Activated naive CD8-positive, alpha-beta T cell treated with anti-CD3 and anti-CD28 coated beads for 36 hours (primary cell): Measurements from ENCODE around the gene ELP6. TPM values are rescaled to one million over a fixed set of nuclear protein-coding genes. Genes with fewer than 3 reads are reported as not detected.
"Not testable (repeated sequence)": the region's sequence is repeated elsewhere in the genome, so short reads cannot be mapped to it uniquely, and the experiment has no call there.

ENCODE experiments used
- DNase-seq: peaks from one replicate; pipeline ENCODE4 v3.0.0; 2021
- H3K27ac Mint-ChIP-seq: one replicate; pipeline ENCODE4 v1.8.0; 2022; ENCODE audit warnings: mild to moderate bottlenecking, moderate library complexity, mixed read lengths
- H3K27me3 Mint-ChIP-seq: one replicate; pipeline ENCODE4 v1.8.0; 2022; ENCODE audit warnings: mild to moderate bottlenecking, mixed read lengths
- H3K36me3 Mint-ChIP-seq: one replicate; pipeline ENCODE4 v1.8.0; 2021; ENCODE audit warnings: mild to moderate bottlenecking, mixed read lengths
- H3K4me1 Mint-ChIP-seq: one replicate; pipeline ENCODE4 v1.8.0; 2021; ENCODE audit warnings: mixed read lengths
- H3K4me3 Mint-ChIP-seq: one replicate; pipeline ENCODE4 v1.8.0; 2022; ENCODE audit warnings: mild to moderate bottlenecking, moderate library complexity, mixed read lengths
- H3K9me3 Mint-ChIP-seq: one replicate; pipeline ENCODE4 v1.8.0; 2022; ENCODE audit warnings: mixed read lengths
- total RNA-seq, 2 experiments: library from RNA; stranded (reverse); gene quantifications; one replicate each; pipeline ENCODE4 v1.2.3, GENCODE V29; 2021

ELP6 gene
- total RNA-seq, 2 experiments from 2014 or later, result 49.2 to 51.4 TPM

DNA sequence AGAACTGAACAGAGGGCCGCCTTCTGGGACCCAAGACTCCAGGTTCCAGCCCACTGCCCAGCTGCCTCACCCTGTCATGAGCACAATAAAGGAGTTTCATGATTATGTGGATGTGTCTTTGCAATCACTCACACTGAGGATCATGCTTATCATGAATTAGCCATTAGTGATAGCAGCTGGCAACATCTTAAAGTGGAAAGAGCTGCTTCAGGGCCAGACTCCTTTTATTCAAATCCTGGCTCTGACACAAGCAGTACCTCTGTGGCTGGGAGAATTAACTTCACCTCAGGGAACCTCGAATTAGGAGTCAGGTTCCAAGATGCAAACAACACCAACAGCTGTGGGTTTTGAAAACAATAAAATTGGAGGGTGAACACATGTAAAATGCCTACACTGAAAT is 31.1 kb downstream of the ELP6 start:
- DNase-seq, result no peak
- H3K36me3 Mint-ChIP-seq, result no peaks in the 10 kb centered on the region
- H3K27me3 Mint-ChIP-seq, result no peaks in the 10 kb centered on the region
- no peak overlapping the region for H3K4me3 Mint-ChIP-seq
- no peaks in the 10 kb centered on the region for H3K4me1 Mint-ChIP-seq
- no peak overlapping the region for H3K27ac Mint-ChIP-seq
- H3K9me3 Mint-ChIP-seq, result no peaks in the 10 kb centered on the region

GRCh38 chr3:47481763-47482162 is 31.7 kb downstream of the ELP6 start:
- H3K27ac Mint-ChIP-seq, H3K9me3 Mint-ChIP-seq, H3K4me1 Mint-ChIP-seq, H3K4me3 Mint-ChIP-seq, DNase-seq, H3K27me3 Mint-ChIP-seq, H3K36me3 Mint-ChIP-seq: not testable (repeated sequence)

GRCh38 chr3:47480267-47480666 is 33.2 kb downstream of the ELP6 start:
- not testable (repeated sequence) for H3K4me3 Mint-ChIP-seq, H3K9me3 Mint-ChIP-seq, H3K36me3 Mint-ChIP-seq, H3K4me1 Mint-ChIP-seq, H3K27me3 Mint-ChIP-seq, DNase-seq, H3K27ac Mint-ChIP-seq

GRCh38 chr3:47479826-47480160 is 33.7 kb downstream of the ELP6 start:
- Mint-ChIP-seq H3K4me3 (no peak overlapping the region), H3K36me3 (peaks cover 5% of the 10 kb centered on the region), H3K27ac (no peak overlapping the region), H3K4me1 (peaks cover 7% of the 10 kb centered on the region), H3K9me3 (no peaks in the 10 kb centered on the region), H3K27me3 (no peaks in the 10 kb centered on the region)
- DNase-seq, result no peak

GRCh38 chr3:47478022-47478421 is 35.5 kb downstream of the ELP6 start:
- Mint-ChIP-seq H3K36me3 (peaks cover 8% of the 10 kb centered on the region), H3K27ac (no peak overlapping the region)

GRCh38 chr3:47476644-47477199 is 36.8 kb downstream of the ELP6 start:
- peaks cover 12% of the 10 kb centered on the region for H3K36me3 Mint-ChIP-seq
- no peaks in the 10 kb centered on the region for H3K27me3 Mint-ChIP-seq
- peaks cover 23% of the 10 kb centered on the region for H3K4me1 Mint-ChIP-seq
- no peaks in the 10 kb centered on the region for H3K9me3 Mint-ChIP-seq
- H3K27ac Mint-ChIP-seq, result peak overlapping the region; percentile 70
- peak overlapping the region; percentile 84 for H3K4me3 Mint-ChIP-seq
- no peak for DNase-seq

More at GRCh38 chr3:47478022-47478421, 35.5 kb downstream of the ELP6 start:
- H3K9me3 Mint-ChIP-seq, result no peaks in the 10 kb centered on the region
- no peak for DNase-seq
- H3K4me1 Mint-ChIP-seq, result peaks cover 19% of the 10 kb centered on the region
- H3K27me3 Mint-ChIP-seq, result no peaks in the 10 kb centered on the region
- no peak overlapping the region for H3K4me3 Mint-ChIP-seq

DNA sequence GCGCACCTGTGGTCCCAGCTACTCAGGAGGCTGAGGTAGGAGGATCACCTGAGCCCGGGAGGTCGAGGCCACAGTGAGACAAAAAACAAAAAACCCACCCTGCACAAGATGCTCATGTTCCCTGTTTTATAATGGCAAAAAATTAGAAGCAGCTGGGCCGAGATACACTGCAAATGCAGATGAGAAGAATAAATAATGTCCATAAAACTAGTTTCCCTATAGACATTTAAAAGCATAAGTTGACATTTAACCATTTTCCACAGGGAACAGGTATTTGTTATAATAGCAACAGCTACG is 37.2 kb downstream of the ELP6 start:
- peak overlapping the region; percentile 84 for H3K4me3 Mint-ChIP-seq
- no peaks in the 10 kb centered on the region for H3K9me3 Mint-ChIP-seq
- peak overlapping the region; percentile 88 for H3K27ac Mint-ChIP-seq
- DNase-seq, result no peak
- H3K27me3 Mint-ChIP-seq, result no peaks in the 10 kb centered on the region
- H3K4me1 Mint-ChIP-seq, result peaks cover 23% of the 10 kb centered on the region
- H3K36me3 Mint-ChIP-seq, result peaks cover 12% of the 10 kb centered on the region

- peak; percentile 94 for DNase-seq
- peaks cover 15% of the 10 kb centered on the region for H3K36me3 Mint-ChIP-seq
- no peaks in the 10 kb centered on the region for H3K27me3 Mint-ChIP-seq
- peak within 1 kb of the TSS; percentile 88 for H3K27ac Mint-ChIP-seq
- H3K4me3 Mint-ChIP-seq, result peak within 1 kb of the TSS; percentile 99
- peaks cover 25% of the 10 kb centered on the region for H3K4me1 Mint-ChIP-seq
- H3K9me3 Mint-ChIP-seq, result no peaks in the 10 kb centered on the region
Observed at GRCh38 chr3:47475570-47476329, 37.8 kb downstream of the ELP6 start, which contains the start of gene SCAP. Gene SCAP, minus strand, starts transcription at chr3:47475941. Its CDS starts 32,948 bp downstream, at chr3:47442993.

GRCh38 chr3:47475029-47475569 is 38.4 kb downstream of the ELP6 start:
- Mint-ChIP-seq H3K27ac (peak overlapping the region; percentile 85), H3K36me3 (peaks cover 15% of the 10 kb centered on the region), H3K4me3 (peak overlapping the region; percentile 99), H3K27me3 (no peaks in the 10 kb centered on the region), H3K9me3 (no peaks in the 10 kb centered on the region), H3K4me1 (peaks cover 25% of the 10 kb centered on the region)
- no peak for DNase-seq

GRCh38 chr3:47473391-47473790 is 40.1 kb downstream of the ELP6 start:
- H3K27me3 Mint-ChIP-seq, result no peaks in the 10 kb centered on the region
- peak overlapping the region; percentile 15 for H3K27ac Mint-ChIP-seq
- peak overlapping the region; percentile 59 for H3K4me3 Mint-ChIP-seq
- DNase-seq, result no peak
- H3K9me3 Mint-ChIP-seq, result peaks cover 1% of the 10 kb centered on the region
- peaks cover 27% of the 10 kb centered on the region for H3K4me1 Mint-ChIP-seq
- peaks cover 24% of the 10 kb centered on the region for H3K36me3 Mint-ChIP-seq

- peaks cover 47% of the 10 kb centered on the region for H3K36me3 Mint-ChIP-seq
- H3K4me1 Mint-ChIP-seq, result peaks cover 29% of the 10 kb centered on the region
- H3K27me3 Mint-ChIP-seq, result no peaks in the 10 kb centered on the region
- DNase-seq, result no peak
- H3K27ac Mint-ChIP-seq, result no peak overlapping the region
- peaks cover 7% of the 10 kb centered on the region for H3K9me3 Mint-ChIP-seq
- no peak overlapping the region for H3K4me3 Mint-ChIP-seq
Observed at GRCh38 chr3:47469616-47470015, 43.9 kb downstream of the ELP6 start.

GRCh38 chr3:47468315-47468714 is 45.2 kb downstream of the ELP6 start:
- DNase-seq, H3K9me3 Mint-ChIP-seq, H3K27me3 Mint-ChIP-seq, H3K4me3 Mint-ChIP-seq, H3K27ac Mint-ChIP-seq: not testable (repeated sequence)
- Mint-ChIP-seq H3K36me3 (peaks cover 47% of the 10 kb centered on the region), H3K4me1 (peaks cover 25% of the 10 kb centered on the region)

GRCh38 chr3:47464588-47464987 is 48.9 kb downstream of the ELP6 start:
- Mint-ChIP-seq H3K27me3 (no peaks in the 10 kb centered on the region), H3K27ac (peak overlapping the region; percentile 6), H3K36me3 (peaks cover 53% of the 10 kb centered on the region), H3K9me3 (peaks cover 8% of the 10 kb centered on the region), H3K4me1 (peaks cover 31% of the 10 kb centered on the region), H3K4me3 (no peak overlapping the region)
- DNase-seq, result no peak

DNA sequence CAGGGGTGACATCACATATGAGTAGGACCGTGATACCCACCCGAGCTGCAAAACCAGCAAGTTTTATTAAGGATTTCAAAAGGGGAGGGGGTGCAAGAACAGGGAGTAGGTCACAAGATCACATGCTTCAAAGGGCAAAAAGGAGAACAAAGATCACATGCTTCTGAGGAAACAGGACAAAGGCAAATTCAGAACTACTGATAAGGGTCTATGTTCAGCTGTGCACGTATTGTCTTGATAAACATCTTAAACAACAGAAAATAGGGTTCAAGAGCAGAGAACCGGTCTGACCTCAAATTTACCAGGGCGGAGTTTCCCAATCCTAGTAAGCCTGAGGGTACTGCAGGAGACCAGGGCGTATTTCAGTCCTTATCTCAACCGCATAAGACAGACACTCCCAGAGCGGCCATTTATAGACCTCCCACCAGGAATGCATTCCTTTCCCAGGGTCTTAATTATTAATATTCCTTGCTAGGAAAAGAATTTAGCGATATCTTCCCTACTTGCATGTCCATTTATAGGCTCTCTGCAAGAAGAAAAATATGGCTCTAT is 53.9 kb downstream of the ELP6 start:
- not testable (repeated sequence) for H3K4me3 Mint-ChIP-seq, H3K27me3 Mint-ChIP-seq, H3K9me3 Mint-ChIP-seq, DNase-seq
- H3K36me3 Mint-ChIP-seq, result peaks cover 22% of the 10 kb centered on the region
- H3K4me1 Mint-ChIP-seq, result peaks cover 30% of the 10 kb centered on the region
- H3K27ac Mint-ChIP-seq, result peak overlapping the region; percentile 31

DNA sequence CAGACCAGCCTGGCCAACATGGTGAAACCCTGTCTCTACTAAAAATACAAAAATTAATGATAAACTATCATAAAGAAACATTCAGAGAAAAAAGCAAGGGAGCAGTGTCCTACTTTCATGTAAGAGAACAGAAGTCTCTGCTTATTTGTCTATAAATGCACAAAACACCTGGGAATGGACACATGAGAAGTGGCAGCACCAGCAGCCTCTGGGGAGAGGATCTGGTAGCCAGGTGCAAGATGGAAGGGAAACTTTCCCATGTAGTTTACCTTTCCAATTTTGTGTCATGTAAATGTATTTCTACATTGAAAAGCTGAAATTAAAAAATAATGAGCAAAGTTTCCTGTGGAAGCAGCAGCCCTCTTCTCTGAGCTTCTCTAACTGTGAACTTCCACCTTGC is 56.5 kb downstream of the ELP6 start:
- peaks cover 5% of the 10 kb centered on the region for H3K9me3 Mint-ChIP-seq
- H3K27ac Mint-ChIP-seq, result peak overlapping the region; percentile 54
- DNase-seq, result no peak
- H3K36me3 Mint-ChIP-seq, result peaks cover 21% of the 10 kb centered on the region
- H3K4me1 Mint-ChIP-seq, result peaks cover 23% of the 10 kb centered on the region
- H3K4me3 Mint-ChIP-seq, result no peak overlapping the region
- no peaks in the 10 kb centered on the region for H3K27me3 Mint-ChIP-seq
